Measurements from ENCODE around the gene FNDC4.

Gene FNDC4

DNA sequence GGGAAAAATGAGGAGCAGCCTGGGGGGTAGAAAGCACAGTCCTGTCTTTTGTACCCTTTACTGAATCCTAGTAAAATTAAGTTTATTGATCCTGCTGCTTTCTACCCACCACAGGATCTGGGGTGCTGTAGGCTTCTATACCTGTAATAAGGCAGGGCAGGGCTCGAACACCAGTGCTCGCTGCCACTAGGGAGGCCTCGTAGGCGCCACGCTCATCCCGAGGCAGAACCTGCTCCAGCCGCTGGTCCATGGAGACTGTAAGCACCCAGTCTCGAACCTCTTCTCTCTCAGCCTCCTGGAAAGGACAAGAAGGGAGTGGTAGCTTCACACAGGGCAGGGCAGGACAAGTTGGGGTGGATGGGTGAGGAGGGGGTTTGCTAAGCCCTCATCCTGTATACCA is 49.8 kb downstream of the FNDC4 start:
- H4K20me1 ChIP-seq (ENCODE audit: insufficient read depth, low read length), result no peaks in the 10 kb centered on the region
- H3K9ac ChIP-seq (ENCODE audit: low read length), result no peak overlapping the region
- no peaks in the 10 kb centered on the region for H3K36me3 ChIP-seq (replicated peaks; ENCODE audit: insufficient read depth, low read length)
- DNase-seq, result no peak
- H3K4me1 ChIP-seq (ENCODE audit: low read length), result no peaks in the 10 kb centered on the region
- no peaks in the 10 kb centered on the region for H3K9me2 ChIP-seq (replicated peaks; ENCODE audit: insufficient read depth, low read length)
- TF ChIP-seq EZH2phosphoT487 (IDR thresholded peaks at IDR 0.05; ENCODE audit: low read length) (no peak), EZH2 (optimal IDR thresholded peaks at IDR 0.05; ENCODE audit: low read depth, low read length) (no peak)
- TF ChIP-seq, protein P1, sequence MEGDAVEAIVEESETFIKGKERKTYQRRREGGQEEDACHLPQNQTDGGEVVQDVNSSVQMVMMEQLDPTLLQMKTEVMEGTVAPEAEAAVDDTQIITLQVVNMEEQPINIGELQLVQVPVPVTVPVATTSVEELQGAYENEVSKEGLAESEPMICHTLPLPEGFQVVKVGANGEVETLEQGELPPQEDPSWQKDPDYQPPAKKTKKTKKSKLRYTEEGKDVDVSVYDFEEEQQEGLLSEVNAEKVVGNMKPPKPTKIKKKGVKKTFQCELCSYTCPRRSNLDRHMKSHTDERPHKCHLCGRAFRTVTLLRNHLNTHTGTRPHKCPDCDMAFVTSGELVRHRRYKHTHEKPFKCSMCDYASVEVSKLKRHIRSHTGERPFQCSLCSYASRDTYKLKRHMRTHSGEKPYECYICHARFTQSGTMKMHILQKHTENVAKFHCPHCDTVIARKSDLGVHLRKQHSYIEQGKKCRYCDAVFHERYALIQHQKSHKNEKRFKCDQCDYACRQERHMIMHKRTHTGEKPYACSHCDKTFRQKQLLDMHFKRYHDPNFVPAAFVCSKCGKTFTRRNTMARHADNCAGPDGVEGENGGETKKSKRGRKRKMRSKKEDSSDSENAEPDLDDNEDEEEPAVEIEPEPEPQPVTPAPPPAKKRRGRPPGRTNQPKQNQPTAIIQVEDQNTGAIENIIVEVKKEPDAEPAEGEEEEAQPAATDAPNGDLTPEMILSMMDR (IDR thresholded peaks at IDR 0.05; ENCODE audit: low read length), result no peak
- no peaks in the 10 kb centered on the region for H3F3A ChIP-seq (ENCODE audit: insufficient read depth, low read length)
- H3K27ac ChIP-seq (ENCODE audit: low read length), result no peak overlapping the region
- H2AFZ ChIP-seq (ENCODE audit: low read length), result no peak overlapping the region
- H3K27me3 ChIP-seq (replicated peaks; ENCODE audit: insufficient read depth, low read length), result no peaks in the 10 kb centered on the region
- no peak overlapping the region for H3K4me3 ChIP-seq (ENCODE audit: low read length)
- H3K9me3 ChIP-seq (replicated peaks; ENCODE audit: insufficient read depth, low read length), result no peaks in the 10 kb centered on the region
- no peak overlapping the region for H3K4me2 ChIP-seq (ENCODE audit: low read depth, low read length)
- no peaks in the 10 kb centered on the region for H3K79me2 ChIP-seq (ENCODE audit: low read length)

DNA sequence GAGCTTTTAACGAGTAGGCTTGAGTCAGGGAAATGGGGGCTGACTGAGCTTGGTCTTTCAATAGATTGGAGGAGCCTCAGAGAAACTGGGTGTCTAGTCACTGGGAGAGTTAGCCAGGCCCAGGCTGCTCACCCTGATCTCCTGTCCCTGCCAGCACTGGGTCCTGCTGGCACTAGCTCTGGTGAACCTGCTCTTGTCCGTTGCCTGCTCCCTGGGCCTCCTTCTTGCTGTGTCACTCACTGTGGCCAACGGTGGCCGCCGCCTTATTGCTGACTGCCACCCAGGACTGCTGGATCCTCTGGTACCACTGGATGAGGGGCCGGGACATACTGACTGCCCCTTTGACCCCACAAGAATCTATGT is 52.1 kb downstream of the FNDC4 start:
- Histone ChIP-seq H3K9ac (ENCODE audit: low read length) (no peak overlapping the region), H3K27ac (ENCODE audit: low read length) (no peak overlapping the region), H3K4me2 (ENCODE audit: low read depth, low read length) (no peak overlapping the region), H4K20me1 (ENCODE audit: insufficient read depth, low read length) (no peaks in the 10 kb centered on the region), H3K9me3 (replicated peaks; ENCODE audit: insufficient read depth, low read length) (no peaks in the 10 kb centered on the region), H2AFZ (ENCODE audit: low read length) (no peak overlapping the region), H3F3A (ENCODE audit: insufficient read depth, low read length) (no peaks in the 10 kb centered on the region), H3K36me3 (replicated peaks; ENCODE audit: insufficient read depth, low read length) (no peaks in the 10 kb centered on the region), H3K4me3 (ENCODE audit: low read length) (no peak overlapping the region), H3K9me2 (replicated peaks; ENCODE audit: insufficient read depth, low read length) (no peaks in the 10 kb centered on the region), H3K79me2 (ENCODE audit: low read length) (no peaks in the 10 kb centered on the region), H3K27me3 (replicated peaks; ENCODE audit: insufficient read depth, low read length) (no peaks in the 10 kb centered on the region), H3K4me1 (ENCODE audit: low read length) (no peaks in the 10 kb centered on the region)
- TF ChIP-seq EZH2 (optimal IDR thresholded peaks at IDR 0.05; ENCODE audit: low read depth, low read length) (no peak), EZH2phosphoT487 (IDR thresholded peaks at IDR 0.05; ENCODE audit: low read length) (no peak)
- TF ChIP-seq, protein P1 (IDR thresholded peaks at IDR 0.05; ENCODE audit: low read length), result no peak
- no peak for DNase-seq

DNA sequence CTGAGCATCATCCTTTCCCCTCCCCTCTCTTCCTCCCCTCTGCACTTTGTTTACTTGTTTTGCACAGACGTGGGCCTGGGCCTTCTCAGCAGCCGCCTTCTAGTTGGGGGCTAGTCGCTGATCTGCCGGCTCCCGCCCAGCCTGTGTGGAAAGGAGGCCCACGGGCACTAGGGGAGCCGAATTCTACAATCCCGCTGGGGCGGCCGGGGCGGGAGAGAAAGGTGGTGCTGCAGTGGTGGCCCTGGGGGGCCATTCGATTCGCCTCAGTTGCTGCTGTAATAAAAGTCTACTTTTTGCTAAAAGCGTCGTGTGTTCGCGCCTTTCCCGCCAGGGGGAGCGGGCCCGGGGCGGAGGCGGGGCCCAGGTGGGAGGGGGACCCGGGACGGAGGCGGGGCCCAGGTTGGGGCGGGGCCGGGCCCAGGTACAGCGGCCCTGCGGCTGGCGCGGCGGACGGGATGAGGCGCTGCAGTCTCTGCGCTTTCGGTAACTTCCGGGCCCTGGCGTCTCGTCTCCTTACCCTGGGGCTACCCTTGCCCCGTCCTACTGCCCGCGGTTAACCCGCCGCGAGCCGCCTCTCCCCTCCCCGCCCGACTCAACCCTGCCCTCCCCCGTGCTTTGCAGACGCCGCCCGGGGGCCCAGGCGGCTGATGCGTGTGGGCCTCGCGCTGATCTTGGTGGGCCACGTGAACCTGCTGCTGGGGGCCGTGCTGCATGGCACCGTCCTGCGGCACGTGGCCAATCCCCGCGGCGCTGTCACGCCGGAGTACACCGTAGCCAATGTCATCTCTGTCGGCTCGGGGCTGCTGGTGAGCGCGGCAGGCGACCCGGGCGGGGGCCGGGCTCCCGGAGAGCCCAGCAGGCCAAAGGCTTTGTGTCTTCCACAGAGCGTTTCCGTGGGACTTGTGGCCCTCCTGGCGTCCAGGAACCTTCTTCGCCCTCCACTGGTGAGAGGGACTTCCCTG is 52.8 kb downstream of the FNDC4 start, which contains the start of gene KRTCAP3:
KRTCAP3 (plus strand) TSS at position 424 of the 962 bp plus-strand sequence; CDS start at position 456, 32 bp downstream.
- H3K27me3 ChIP-seq (replicated peaks; ENCODE audit: insufficient read depth, low read length), result no peaks in the 10 kb centered on the region
- H3K4me2 ChIP-seq (ENCODE audit: low read depth, low read length), result no peak within 1 kb of the TSS
- TF ChIP-seq EZH2 (optimal IDR thresholded peaks at IDR 0.05; ENCODE audit: low read depth, low read length) (no peak), EZH2phosphoT487 (IDR thresholded peaks at IDR 0.05; ENCODE audit: low read length) (no peak)
- TF ChIP-seq, protein P1 (IDR thresholded peaks at IDR 0.05; ENCODE audit: low read length), result no peak
- no peaks in the 10 kb centered on the region for H3F3A ChIP-seq (ENCODE audit: insufficient read depth, low read length)
- no peaks in the 10 kb centered on the region for H3K4me1 ChIP-seq (ENCODE audit: low read length)
- H4K20me1 ChIP-seq (ENCODE audit: insufficient read depth, low read length), result no peaks in the 10 kb centered on the region
- no peaks in the 10 kb centered on the region for H3K9me2 ChIP-seq (replicated peaks; ENCODE audit: insufficient read depth, low read length)
- no peak within 1 kb of the TSS for H3K9ac ChIP-seq (ENCODE audit: low read length)
- no peaks in the 10 kb centered on the region for H3K36me3 ChIP-seq (replicated peaks; ENCODE audit: insufficient read depth, low read length)
- no peak within 1 kb of the TSS for H3K27ac ChIP-seq (ENCODE audit: low read length)
- H3K9me3 ChIP-seq (replicated peaks; ENCODE audit: insufficient read depth, low read length), result no peaks in the 10 kb centered on the region
- no peak within 1 kb of the TSS for H2AFZ ChIP-seq (ENCODE audit: low read length)
- no peaks in the 10 kb centered on the region for H3K79me2 ChIP-seq (ENCODE audit: low read length)
- no peak within 1 kb of the TSS for H3K4me3 ChIP-seq (ENCODE audit: low read length)
- no peak for DNase-seq

Data from MM.1S (cell line).